Loucy (cell line): ENCODE results near the gene ITGA11.

ENCODE experiments used
- CTCF ChIP-seq: fragments of 200-600 bp; sonication (generic); conservative IDR thresholded peaks from 2 replicates; pipeline ENCODE4 v1.5.1; 2014; ENCODE audit warnings: mild to moderate bottlenecking, antibody characterized with exemption, low read length
- EZH2phosphoT487 ChIP-seq: fragments of 200-600 bp; IDR thresholded peaks from 2 replicates; pipeline ENCODE4 v1.6.1; 2018; ENCODE audit warnings: antibody characterized with exemption, mild to moderate bottlenecking, moderate library complexity, borderline replicate concordance

GRCh38 chr15:68429691-68430470, 2.1 kb downstream of the ITGA11 start:
- no peak for TF ChIP-seq CTCF
- TF ChIP-seq EZH2phosphoT487: no peak
